Stimulated activated CD8-positive, alpha-beta memory T cell treated with anti-CD3 and anti-CD28 coated beads, Interleukin-7, amount 100 ng/mL, for 1 hour (primary cell): ENCODE measurements around the gene KRTAP10-11.
"Not testable (repeated sequence)": the region's sequence is repeated elsewhere in the genome, so short reads cannot be mapped to it uniquely, and the experiment has no call there.

Source experiments
- DNase-seq, 2 donors: peaks; one replicate each; pipeline ENCODE4 v3.0.0-alpha.2; 2020; ENCODE audit warnings: low read depth in 2 of 2

KRTAP10-11 gene

DNA sequence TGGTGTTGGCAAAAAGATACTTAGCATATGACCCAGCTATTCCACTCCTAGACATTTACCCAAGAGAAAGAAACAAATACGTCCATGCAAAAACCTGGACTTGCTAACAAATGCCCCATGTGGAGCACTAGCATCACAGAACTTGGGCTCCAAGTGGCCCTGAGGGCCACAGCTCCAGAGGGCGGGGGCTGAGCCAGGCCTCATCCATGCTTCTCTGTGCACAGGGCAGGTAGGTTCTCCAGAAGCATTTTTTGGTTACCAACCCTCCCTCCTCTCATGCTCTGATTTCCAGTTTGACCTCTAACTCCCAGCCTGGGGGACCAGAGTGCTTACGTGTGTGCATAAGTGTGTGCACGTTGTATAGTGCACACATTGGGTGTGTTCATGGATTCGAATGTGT, 18.5 kb downstream of the KRTAP10-11 start:
- no peak for DNase-seq

DNA sequence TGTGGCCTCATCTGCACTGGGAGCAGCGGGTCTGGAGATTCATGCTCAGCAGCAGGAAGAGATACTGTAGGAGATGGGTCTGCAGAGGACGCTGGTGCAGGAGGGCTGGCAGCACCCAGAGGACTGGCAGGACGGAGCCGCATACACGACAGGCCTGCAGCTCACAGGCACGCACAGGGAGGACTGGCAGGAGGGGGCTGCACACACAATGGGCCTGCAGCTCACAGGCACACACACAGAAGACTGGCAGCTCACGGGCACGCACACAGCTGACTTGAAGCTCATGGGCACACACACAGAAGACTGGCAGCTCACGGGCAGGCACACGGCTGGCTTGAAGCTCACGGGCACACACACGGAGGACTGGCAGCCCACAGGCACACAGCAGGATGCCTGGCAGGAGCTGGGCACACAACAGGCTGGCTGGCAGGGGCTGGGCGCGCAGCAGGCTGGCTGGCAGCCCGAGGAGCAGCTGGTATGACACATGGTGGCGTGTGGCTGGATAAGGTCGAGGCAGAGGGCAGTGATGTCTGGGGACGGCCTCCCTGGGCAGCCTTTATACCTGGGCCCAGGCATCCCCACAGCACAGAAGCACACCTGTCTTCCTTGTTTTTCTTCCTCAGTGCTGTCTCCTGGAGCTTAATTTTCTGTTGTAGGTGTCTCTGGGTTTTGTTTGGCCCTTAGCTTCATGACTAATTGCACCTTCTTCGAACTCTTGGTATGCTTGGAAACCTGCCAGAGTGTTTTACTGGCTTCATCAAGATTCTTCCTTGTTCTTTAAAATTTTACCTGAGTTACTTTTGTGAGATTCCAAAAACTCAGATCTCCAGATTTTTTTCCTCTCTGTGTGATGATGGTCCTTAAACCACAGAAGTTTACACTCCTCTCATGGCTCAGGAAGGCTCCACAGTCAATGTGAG, 20.4 kb downstream of the KRTAP10-11 start, which contains the start of gene KRTAP12-2:
KRTAP12-2 (minus strand) TSS at position 527 of the 920 bp plus-strand sequence; CDS start at position 486, 41 bp downstream.
- DNase-seq: no peak

DNA sequence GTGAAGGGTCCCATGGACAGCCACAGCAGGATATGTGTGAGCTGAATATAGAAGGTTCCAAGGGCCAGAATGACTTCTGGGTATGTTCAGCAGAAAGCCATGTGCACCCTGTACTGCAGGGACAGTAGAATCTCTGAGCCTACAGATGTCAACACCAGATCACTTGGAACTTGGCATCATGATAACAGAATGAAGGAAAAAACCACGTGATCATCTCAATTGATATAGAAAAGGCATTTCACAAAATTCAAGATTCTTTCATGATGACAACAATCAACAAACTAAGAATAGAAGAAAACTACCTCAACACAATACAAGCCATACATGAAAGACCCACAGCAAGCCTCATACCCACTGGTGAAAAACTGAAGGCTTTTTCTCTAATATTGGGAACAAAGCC, 21.4 kb downstream of the KRTAP10-11 start:
- no peak for DNase-seq

DNA sequence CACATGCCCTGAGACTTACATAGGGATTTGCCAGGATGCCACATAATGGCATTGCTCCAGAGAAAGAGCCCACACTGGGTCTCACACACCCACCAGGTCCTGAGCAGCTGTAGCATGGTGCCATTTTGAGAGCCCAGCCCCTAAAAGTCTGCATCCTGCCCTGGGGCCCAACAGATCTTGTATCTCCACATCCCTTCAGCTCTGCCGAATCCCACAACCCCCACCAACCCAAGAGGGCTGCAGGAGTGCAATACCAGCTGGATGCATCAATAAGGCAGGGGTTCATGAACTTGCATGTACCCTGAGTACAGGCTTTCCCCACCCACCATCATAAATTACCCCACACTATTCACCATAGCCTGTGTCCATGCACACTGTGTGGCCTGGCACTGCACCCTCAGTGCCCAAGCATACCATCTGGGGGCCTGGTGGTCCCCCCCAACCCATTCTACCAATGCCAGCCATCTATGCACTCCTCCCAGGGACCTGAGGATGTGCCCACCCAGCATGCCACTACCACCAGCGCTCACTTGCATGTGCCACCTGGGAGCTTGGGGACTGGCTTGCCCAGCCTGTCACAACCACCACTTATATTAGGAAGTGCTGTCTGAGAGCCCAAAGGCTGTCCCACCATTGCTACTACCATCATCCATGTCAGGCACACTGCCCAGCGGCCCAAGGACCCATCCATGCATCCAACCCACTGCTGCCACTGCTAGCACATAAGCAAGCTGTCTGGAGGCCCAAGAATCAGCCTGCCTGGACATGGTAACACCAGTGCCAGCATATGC, 24.6 kb downstream of the KRTAP10-11 start:
- DNase-seq: no peak

DNA sequence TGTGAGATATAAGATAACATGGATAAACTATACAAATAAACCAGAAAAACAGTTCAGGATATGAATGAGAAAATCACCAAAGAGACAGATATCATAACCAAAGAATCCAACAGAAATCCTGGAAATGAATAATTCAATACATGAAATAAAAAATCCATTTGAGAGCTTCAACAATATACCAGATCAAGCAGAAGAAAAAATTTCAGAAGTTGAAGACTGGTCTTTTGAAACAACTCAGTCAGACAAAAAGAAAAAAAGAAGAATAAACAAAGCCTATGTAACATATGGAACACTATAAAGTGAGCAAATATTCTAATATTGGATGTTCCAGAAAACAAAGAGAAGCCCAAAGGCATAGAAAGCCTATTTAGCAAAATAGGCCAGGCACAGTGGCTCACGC, 25.7 kb downstream of the KRTAP10-11 start:
- DNase-seq: no peak

DNA sequence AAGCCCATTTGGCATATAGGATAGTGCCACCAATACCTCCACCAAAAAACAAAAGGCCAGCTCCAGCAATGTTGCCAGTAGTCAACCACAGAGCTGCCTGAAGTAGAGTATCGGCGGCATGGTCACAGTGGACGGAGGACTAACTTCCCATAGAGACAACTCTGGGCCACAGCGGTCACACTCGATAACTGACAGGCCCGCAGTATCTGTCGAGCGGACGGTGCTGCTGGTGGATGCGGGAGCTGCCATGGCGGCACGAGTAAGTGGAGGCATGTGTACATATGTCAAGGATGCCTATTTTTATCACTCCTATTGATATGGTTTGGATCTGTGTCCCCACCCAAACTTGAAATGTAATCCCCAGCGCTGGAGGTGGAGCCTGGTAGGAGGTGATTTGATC, 31.7 kb downstream of the KRTAP10-11 start:
- no peak for DNase-seq

DNA sequence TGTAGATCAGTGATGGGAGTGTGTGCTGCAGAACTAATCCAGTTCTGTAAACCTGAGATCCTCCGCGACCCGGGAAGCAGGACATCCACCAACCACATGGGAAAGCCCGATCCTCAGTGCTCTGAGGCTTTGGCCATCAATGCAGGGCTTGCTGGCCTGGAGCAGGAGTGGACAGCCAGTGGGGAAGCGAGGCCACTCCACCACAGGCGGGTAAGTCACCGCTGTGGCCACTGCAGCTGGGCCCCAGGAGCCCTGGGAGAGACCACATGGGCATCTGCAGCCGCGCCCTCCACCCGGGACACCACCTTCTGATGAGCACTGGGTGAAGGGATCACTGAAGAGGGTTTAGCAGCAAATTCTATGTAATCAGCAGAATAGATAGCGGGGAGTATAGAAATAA, 34.9 kb downstream of the KRTAP10-11 start:
- no peak for DNase-seq

DNA sequence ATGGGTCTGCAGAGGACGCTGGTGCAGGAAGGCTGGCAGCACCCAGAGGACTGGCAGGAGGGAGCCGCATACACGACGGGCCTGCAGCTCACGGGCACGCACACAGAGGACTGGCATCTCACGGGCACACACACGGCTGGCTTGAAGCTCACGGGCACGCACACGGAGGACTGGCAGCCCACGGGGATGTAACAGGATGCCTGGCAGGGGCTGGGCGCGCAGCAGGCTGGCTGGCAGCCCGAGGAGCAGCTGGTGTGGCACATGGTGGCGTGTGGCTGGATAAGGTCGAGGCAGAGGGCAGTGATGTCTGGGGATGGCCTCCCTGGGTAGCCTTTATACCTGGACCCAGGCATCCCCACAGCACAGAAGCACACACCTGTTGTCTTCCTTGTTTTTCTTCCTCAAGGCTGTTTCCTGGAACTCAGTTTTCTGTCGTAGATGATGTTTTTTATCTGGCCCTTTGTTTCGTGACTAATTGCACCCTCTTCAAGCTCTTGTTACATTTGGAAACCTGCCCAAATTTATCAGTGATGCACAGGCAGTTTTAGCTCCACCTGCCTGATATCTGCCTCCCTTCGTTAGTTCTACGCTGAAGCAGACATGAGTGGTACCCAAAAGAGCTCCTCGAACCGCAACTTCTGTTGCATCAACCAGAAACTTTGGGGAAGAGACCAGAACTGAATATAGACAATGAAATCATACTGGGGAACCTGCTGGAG, 35.8 kb downstream of the KRTAP10-11 start, which contains the start of gene KRTAP12-1:
KRTAP12-1 (minus strand) TSS at position 303 of the 719 bp plus-strand sequence; CDS start at position 263, 40 bp downstream.
- DNase-seq: no peak

DNA sequence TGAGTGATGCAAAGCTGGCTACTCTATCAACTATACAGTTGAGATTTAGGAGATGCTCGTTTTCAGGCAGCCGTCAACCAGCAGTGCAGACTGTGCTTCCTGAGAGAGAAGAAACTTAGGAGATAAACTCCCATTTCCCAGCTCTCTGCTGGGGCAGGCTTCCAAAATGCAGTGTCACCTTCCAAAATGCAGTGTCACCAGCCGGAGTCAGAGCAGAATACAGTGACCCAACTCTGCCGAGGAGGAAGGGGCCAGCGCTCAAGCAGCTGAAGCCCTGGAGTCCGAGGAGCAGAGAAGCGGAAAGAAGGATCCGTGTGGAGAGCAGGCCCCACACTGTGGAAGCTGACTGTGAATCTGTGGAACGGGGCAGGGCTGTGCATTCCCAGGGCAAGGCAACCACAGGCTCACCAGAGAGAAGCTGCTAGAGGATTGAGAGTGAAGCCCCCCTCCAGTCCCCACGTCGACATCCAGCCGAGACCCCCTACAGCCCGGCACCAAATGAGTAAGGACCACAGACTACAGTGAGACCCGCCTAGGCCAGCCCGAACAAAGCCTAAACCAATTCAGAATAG, 36.5 kb downstream of the KRTAP10-11 start:
- no peak for DNase-seq

DNA sequence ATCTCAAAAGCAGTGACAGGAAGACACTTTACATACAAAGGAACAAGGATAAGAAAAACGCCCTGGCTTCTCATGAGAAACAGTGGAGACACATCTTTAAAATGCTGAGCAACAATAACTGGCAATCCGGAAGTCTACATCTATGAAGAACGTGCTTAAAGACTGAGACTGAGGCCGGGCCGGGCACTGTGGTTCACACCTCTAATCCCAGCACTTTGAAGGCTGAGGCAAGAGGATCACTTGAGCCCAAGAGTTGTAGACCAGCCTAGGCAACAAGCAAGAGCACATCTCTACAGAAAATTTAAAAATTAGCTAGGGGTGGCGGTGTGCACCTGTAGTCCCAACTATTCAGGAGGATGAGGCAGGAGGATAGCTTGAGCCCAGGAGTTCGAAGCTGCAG, 37.9 kb downstream of the KRTAP10-11 start:
- DNase-seq: no peak

DNA sequence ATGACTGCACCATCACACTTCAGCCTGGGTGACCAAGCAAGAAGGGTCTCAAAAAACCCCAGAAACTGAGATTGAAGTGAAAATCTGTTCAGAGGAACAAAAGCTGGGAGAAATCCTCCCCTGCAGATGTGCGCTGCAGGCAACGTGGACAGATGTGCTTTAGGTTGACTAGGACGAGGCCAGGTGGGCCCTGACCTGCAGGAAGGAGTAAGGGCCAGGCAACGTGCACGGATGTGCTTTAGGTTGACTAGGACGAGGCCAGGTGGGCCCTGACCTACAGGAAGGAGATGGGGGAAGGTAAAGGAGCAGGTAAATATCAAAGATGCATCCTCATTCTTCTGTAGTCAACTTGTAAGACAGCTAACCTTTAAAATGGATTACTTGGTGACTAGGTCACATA, 38.3 kb downstream of the KRTAP10-11 start:
- DNase-seq: no peak

DNA sequence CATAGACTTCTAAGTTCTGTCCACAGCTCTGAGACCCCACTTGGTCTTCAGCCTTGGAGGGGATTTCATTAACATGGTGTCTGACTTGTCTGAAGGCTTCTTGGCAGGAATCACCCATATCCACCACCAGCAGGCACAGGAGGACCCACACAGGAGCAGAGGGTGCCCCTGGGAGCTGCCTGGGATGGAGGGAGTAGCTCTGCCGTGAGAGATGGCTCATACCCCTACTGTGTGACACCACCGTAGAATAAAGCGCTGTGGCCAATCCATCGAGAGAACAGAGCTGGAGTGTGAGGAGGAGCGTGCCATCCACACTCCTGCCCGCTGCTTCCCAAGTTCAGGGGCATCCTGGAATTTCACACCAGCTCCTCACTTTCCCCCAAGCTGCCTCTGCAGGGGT, 38.8 kb downstream of the KRTAP10-11 start:
- DNase-seq: not testable (repeated sequence)

DNA sequence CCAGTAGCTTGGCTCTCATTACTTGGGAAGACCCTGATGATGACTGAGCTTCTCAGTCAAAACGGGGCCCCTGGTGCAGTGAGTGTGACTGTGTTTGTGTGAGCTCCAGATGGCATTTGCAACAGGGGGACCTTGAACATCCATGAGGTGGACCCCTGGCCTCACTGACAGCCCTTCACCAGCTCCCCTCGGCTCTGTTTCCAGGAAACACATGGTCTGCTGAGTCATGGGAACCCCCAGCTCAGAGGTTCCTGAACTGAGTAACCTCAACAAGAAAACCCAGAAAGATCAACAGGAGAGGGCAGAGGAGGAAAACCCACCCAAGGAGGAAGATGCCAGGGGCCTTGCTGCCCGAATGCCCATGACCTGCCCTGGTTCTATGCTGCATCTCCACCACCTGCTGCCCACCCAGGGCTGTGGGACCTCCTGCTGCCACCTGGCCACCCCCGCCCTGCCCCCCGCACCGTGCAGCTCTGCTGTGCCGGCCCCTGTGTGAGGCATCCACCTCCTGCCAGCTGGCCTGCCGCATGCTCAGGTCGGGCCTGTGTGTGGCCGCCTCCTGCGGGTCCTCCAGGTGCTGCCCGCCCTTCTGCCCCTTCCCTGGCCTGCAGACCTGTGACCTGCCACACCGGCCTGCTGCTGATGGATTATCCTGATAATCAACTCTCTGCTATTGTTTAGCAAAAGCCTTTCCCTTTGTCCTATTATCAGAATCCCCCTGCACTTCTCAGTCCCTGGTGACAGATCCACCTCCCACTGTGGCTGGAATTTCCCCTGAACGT, 40.0 kb downstream of the KRTAP10-11 start:
- no peak for DNase-seq

DNA sequence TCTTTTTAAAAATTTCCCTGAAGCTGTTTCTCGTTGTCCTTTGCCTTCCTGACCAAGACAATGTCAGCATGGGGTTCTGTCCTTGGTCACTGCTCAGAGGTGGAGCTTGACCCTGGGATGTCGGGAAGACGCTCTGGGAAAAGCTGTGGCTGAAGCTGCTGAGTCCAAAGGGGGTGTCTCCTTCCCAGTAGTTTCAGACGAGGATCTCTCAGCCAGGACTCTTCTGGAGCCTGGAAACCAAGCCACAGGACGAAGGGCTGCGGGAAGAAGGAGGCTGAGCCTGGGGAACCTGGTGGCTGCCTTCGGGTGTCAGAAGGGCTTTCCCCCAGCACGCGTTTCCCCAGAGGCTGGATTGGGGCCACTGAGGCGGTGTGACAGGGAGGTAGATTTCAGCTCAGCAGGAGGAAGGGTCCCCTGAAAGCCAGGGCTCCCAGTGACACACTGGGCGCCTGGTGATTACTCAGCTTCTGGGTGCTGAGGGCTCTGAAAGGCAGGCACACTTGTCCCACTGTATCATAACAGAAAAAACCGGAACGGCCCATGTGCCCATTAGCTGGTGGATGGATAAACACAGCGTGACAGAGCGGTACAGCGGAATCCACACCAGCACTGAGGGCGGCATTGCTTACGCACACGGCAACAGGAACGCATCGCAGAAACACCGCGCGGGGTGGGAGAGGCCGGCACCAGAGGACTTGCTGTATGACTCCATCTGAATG, 40.8 kb downstream of the KRTAP10-11 start:
- no peak for DNase-seq

DNA sequence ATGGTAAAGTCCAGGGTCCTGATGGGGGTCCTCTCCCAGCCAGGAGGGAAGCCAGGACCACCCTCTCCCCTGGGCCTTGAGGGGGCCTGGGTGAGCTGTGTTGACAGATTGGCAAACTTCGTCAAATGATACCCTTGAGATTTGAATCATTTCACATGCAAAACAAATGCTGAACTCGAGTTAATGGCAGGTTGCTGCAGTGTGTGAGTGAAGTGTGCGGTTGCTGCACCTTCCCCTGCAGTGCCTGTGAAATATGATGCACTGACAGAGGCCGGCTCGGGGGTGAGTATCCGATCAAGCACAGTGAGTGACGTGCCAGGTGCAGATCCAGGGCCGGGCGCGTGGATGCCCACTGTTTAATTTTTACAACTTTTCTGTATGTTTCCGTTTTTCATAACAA, 41.5 kb downstream of the KRTAP10-11 start:
- no peak for DNase-seq

DNA sequence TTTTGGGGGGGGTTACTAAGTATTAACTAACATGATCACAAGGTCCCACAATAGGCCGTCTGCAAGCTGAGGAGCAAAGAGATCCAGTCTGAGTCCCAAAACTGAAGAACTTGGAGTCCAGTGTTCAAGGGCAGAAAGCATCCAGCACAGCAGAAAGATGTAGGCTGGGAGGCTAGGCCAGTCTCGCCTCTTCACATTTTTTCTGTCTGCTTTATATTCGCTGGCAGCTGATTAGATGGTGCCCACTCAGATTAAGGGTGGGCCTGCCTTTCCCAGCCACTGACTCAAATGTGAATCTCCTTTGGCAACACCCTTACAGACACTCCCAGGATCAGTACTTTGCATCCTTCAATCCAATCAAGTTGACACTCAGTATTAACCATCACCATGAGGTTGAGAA, 43.5 kb downstream of the KRTAP10-11 start:
- not testable (repeated sequence) for DNase-seq

DNA sequence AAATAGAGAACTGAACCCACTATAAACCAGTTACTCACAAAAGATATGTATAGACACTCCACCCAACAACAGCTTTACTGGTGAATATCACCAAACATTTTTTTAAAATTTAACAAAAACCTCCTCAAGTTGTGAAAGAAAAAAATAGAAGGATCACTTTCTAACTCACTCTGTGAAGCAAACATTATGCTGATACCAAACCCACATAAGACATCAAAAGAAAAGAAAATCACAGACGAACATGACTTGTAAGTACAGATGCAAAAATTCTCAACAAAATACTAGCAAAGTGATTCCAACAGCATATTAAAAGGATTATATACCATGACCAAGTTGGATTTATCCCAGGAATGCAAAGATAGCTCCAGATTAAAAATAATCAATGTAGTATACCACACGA, 45.5 kb downstream of the KRTAP10-11 start:
- DNase-seq: no peak

DNA sequence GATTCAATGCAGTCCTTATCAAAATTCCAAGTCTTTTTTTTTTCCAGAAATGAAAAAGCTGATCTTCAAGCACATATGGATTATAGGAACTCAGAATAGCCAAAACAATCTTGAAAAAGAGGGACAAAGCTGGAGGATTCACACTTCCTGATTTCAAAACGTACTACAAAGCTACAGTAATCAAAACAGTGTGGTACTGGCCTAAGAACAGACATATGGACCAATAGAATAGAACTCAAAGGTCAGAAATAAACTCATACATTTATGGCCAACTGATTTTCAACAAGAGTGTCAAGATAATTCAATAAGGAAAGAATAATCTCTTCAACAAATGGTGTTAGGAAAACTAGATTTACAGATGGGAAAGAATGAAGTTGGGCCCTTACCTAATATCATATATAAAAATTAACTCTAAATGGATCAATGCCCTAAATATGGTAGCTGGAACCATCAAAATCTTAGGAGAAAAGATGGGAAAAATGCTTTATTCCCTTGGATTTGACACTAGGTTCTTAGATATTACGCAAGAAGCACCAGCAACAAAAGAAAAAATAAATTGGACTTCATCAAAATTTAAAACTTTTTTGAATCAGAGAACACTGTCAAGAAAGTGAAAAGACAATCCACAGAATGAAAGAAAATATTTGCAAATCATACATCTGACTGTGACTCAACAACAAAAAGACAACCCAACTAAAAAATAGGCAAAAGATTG, 46.7 kb downstream of the KRTAP10-11 start:
- no peak for DNase-seq

DNA sequence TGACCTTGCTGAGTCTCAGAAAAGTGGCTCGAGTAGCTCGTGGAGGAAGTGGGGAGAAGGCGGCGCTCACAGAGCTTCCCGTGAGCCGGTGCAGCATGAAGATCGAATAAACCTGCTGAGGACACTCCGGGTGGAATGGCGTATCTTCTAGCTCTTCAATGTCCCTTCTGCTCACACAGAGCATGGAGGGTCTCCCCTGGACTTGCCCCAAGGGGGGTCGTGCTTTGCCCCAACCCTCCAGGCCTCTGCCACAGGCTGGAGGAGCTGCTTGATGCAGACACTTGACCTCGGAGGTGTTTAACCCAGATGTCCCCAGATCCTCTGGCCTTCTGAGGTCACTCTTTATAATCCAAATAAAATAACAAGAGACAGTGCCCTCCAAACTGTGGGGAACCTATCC, 48.6 kb downstream of the KRTAP10-11 start:
- no peak for DNase-seq
